Stimulated activated CD8-positive, alpha-beta memory T cell treated with anti-CD3 and anti-CD28 coated beads, Interleukin-7, amount 100 ng/mL, for 1 hour (primary cell): ENCODE data around the gene HELZ.
"Not testable (repeated sequence)": the region's sequence is repeated elsewhere in the genome, so short reads cannot be mapped to it uniquely, and the experiment has no call there.

Source experiments
- DNase-seq, 2 donors: peaks; one replicate each; pipeline ENCODE4 v3.0.0-alpha.2; 2020; ENCODE audit warnings: low read depth in 2 of 2

Gene HELZ

GRCh38 chr17:67229109-67229955 lies 15.7 kb downstream of the HELZ start:
- DNase-seq = no peak

DNA sequence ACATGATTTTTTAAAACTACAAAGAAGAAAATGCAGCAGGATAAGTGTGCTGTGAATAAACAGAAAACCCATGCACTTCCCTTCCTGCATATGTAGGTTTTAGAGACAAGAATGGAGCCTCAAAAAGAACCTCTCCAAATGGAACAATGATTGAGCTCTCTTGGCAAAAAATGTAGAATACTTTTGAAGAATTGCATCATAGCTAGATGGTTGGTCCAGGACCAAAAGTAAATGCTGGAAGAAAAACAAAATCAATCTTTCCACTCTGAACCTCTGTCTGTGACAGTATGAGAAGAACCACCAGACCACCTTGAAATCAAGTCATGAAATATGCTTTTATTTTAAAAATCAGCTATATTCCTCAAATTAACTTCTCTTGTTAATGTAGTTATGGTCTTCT lies 17.5 kb downstream of the HELZ start:
- DNase-seq = no peak

DNA sequence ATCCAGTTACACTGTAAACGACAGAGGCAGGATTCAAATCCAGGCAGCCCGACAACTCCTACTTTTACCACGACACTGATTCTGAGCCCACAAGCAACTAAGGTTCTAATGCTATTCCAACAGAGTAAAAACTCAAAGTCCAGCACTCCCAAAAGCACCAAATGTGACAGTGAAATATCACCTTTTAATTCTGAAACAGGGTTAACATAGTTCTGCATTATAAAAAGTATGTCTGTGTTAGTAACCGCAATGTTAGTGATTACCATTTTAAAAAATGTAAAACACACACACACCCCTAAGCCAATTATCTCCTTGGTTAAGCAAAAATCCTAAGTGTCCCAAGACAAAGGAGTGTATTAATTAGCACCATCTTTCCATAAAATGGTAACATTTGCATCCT lies 19.7 kb downstream of the HELZ start:
- DNase-seq = no peak

DNA sequence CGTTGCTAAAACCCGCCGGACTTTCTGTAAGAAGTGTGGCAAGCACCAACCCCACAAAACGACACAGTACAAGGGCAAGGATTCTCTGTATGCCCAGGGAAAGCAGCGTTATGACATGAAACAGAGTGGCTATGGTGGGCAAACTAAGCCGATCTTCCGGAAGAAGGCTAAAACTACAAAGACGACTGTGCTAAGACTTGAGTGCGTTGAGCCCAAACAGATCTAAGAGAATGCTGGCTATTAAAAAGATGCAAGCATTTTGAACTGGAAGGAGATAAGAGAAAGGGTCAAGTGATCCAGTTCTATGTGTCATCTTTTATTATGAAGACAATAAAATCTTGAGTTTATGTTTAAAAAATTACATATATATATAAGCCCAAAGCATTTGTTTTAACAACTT lies 20.3 kb downstream of the HELZ start:
- no peak for DNase-seq

DNA sequence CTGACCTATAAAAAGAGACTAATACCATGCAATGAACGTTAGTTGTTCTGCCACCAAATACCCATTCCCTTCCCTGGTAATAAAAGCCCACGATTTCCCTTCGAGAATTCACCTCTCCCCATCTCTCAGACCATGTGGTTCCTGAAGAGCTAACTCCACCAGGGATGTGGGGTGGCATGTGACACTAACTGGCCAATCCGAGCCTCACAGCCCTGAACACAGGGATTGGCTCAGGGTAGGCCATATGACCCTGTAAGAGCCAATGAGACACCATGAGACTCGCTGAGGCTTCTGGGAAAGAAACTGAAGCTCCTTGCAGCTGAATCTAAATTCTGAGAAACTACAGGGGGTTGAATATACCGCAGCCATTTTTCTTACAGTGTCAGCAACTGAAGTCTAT lies 21.1 kb downstream of the HELZ start:
- DNase-seq = no peak

- DNase-seq = no peak
These were observed 23.7 kb downstream of the HELZ start for GRCh38 chr17:67221062-67221998.

- no peak for DNase-seq
These were observed 26.5 kb downstream of the HELZ start for GRCh38 chr17:67218385-67218950.

DNA sequence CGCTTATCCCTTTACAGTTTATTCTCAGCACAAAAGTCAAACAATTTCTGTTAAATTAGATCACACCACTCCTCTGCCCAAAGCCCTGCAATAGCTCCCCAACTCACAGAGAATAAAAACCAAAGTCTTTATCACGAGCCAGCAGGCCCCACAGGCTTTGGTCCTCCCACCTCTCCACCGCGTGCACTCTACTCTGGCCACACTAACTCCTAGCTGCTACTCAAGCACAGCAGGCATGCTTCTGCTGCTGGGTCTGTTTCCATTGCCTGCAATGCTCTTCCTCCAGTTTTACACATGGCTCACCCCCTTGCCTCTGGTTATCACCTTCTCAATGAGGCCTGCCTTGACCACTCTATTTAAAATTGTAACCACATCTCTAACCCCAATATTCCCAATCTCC lies 27.6 kb downstream of the HELZ start:
- DNase-seq = no peak

DNA sequence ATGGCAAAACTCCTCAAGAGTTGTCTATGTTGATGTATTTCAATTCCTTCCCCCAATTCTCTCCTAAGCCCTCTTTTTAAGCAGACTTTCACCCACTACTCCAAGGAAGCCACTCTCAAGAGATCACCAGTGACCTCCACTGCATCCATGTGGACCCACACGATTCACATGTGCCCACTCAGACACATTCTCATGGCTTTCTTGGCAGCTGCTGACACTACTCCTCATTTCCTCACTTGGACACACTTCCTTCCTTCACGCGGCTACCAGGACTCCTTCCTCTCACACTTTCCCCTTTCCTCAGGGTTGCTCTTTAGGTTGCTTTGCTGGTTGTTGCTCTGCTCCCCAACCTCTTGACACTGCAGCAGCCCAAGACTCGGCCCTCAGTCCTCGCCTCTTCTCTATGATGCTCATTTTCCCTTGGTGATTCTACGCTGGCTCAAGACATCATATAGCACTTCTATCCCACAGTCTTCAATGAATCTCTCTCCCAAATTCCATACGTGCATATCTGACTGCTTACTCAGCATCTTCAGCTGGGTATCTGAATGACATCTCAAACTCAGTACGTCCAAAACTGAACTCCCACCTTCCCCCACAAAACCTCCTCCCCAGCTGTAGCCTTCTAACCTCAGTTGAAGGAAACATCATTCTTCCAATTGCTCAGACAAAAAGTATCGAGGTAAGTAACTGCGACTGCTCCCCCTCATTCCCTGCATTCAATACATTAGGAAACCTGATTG lies 28.2 kb downstream of the HELZ start:
- no peak for DNase-seq

DNA sequence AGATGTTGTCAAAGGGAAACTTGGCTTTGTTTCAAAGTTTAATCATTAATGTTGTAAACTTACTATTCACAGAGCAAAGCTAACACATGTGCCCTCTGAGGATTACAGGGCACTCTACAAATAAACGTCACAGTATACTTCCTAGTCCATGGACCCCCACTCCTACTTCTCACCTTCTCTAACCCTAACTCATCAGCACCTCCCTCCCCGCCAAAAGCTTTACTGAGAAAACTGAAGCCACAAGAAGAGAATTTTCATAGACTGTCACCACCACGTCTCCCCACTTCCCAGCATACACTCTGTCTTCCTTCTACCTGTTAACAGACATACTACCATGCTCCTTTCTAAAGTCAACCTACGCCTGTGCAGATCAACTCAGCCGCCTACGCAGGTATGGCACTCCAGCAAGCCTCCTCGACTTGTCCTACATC lies 29.0 kb downstream of the HELZ start:
- DNase-seq = no peak

- no peak for DNase-seq
These were observed 32.1 kb downstream of the HELZ start for GRCh38 chr17:67212714-67213417.

DNA sequence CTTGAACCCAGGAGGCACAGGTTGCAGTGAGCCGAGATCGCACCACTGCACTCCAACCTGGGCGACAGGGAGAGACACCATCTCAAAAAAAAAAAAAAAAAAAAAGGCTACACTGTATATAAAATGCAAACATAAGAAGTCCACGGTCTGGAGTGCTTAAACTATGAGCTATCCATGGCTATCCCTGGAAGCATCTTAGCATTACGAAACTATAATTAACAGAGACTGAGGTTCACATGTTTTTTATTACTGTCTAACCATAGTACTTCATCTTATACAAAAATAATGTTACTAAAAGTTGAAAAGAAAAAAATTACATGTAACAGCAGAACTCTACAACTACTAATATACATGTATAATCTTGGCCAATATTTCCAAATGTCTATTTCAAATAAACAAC lies 32.8 kb downstream of the HELZ start:
- DNase-seq = no peak

GRCh38 chr17:67211742-67212141 lies 33.3 kb downstream of the HELZ start:
- DNase-seq = no peak

DNA sequence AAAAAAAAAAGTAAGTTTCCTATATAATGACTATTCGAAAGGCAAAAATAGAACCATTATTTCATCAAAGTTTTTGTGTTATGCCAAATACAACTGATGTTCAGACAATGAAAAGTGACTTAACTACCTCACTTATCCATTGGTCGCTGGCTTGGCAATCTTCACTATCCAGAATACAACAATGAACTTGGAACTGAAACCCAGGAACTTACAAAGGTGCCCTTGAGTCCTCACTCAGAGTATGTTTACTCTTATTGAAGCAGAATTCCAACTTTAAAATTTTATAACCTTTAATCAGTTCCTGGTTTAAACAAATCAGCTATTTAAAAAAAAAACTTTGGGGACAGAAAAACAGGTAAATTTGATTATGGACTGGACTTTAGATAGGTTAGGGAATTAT lies 34.1 kb downstream of the HELZ start:
- no peak for DNase-seq

- no peak for DNase-seq
These were observed 36.8 kb downstream of the HELZ start for GRCh38 chr17:67208232-67208631.

DNA sequence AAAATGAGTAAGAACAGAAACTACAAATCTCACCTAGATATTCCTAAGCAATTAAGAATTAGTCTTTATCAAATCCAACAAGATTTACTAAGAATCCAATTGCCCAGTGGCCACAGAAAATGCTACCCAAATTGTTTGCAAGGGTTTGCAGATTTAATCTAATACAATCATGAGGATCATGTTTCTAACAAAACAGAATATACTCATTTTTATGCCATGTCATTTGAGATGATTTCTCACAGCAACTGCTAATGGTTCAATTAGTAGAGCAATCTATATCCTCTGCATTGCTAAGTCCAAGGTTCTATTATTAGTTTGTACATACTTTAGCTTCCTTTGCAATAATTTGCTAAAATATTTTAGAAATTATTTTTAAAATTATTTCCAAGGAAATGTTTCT lies 41.2 kb downstream of the HELZ start:
- no peak for DNase-seq

DNA sequence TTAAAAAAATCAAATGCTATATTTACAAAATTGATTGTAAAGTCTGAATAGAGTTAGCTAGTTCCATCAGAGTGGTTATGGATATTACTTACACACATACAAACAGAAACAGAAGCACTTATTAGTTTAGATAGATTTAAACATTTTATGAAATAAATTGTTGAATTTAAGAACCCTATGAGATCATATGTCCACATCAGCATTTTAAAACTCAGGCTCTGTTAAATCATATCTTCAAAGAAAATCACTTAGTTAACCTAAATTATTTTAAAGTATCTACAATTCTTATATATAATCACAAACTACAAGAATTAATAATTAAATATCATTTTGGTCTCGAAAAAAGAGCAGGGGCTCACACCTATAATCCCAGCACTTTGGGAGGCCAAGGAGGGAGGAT lies 42.5 kb downstream of the HELZ start:
- DNase-seq = no peak

GRCh38 chr17:67200727-67201301 lies 44.2 kb downstream of the HELZ start:
- no peak for DNase-seq

DNA sequence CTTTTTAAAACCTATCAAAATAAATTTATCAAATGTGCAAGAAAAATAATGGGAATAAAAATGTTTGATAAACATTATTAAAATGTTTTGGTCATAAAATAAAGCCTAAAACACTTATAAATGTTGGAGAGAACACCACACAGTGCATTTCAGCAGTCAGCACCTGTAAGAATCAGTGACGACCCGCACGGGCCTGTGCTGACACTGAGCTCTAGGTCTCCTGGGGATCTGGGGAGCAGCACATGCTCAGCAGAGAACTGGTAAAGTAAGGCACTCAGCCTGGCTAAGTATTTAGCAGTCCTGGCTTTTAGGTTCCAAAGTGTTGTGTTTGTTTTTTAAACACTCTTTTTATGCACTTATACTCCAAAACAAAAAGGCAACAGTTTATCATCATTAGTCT lies 46.9 kb downstream of the HELZ start:
- DNase-seq = no peak

DNA sequence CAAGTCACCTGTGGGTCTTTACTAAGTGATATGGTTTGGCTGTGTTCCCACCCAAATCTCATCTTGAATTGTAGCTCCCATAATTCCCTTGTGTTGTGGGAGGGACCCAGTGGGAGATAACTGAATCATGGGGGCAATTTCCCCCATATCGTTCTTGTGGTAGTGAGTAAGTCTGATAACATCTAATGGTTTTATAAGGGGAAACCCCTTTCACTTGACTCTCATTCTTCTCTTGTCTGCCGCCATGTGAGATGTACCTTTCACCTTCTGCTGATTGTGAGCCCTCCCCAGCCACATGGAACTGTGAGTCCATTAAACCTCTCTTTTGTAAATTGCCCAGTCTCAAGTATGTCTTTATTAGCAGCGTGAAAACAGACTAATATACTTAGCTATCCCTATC lies 48.0 kb downstream of the HELZ start:
- not testable (repeated sequence) for DNase-seq

- DNase-seq = no peak
These were observed 48.6 kb downstream of the HELZ start for GRCh38 chr17:67196422-67196821.
